GM23338 (cell line): Measurements from ENCODE around the gene KPNA4. TPM values are rescaled to one million over a fixed set of nuclear protein-coding genes. Genes with fewer than 3 reads are reported as not detected.

Experiments used
- ATAC-seq: fragments of 200-7000 bp; cut with Tn5 transposase; 3 replicates; pipeline ENCODE4 v1.9.1; 2020
- DNase-seq: peaks from one replicate; pipeline ENCODE4 v3.0.0-alpha.2; 2015; ENCODE audit warnings: low spot score
- H2AFZ ChIP-seq: fragments of 200-600 bp; sonication (generic); 2 replicates; pipeline ENCODE4 v1.8.0; 2016; ENCODE audit warnings: antibody characterized with exemption, mild to moderate bottlenecking, moderate library complexity
- H3F3A ChIP-seq: fragments of 200-600 bp; sonication (generic); replicated peaks from 2 replicates; pipeline ENCODE4 v1.8.0; 2017; ENCODE audit warnings: antibody characterized with exemption, mixed run types, low read depth
- H3K27ac ChIP-seq: fragments of 200-600 bp; sonication (generic); 2 replicates; pipeline ENCODE4 v1.6.1; 2016; ENCODE audit warnings: low read depth
- H3K27me3 ChIP-seq: fragments of 200-600 bp; sonication (generic); 2 replicates; pipeline ENCODE4 v1.8.0; 2016; ENCODE audit warnings: mild to moderate bottlenecking, mixed run types, moderate library complexity; ENCODE audit not compliant: insufficient read depth
- H3K36me3 ChIP-seq: fragments of 200-600 bp; sonication (generic); 2 replicates; pipeline ENCODE4 v1.8.0; 2016; ENCODE audit warnings: mild to moderate bottlenecking; ENCODE audit not compliant: insufficient read depth
- H3K4me1 ChIP-seq: fragments of 200-600 bp; sonication (generic); 2 replicates; pipeline ENCODE4 v1.8.0; 2016; ENCODE audit warnings: mild to moderate bottlenecking, moderate library complexity; ENCODE audit not compliant: insufficient read depth
- H3K4me2 ChIP-seq: fragments of 200-600 bp; sonication (generic); 2 replicates; pipeline ENCODE4 v1.7.1; 2017; ENCODE audit warnings: mixed run types
- H3K4me3 ChIP-seq: fragments of 200-600 bp; sonication (generic); 2 replicates; pipeline ENCODE4 v1.6.1; 2016; ENCODE audit warnings: mixed run types
- H3K79me2 ChIP-seq: fragments of 200-600 bp; sonication (generic); replicated peaks from 2 replicates; pipeline ENCODE4 v1.8.0; 2017; ENCODE audit warnings: mild to moderate bottlenecking; ENCODE audit not compliant: insufficient read depth
- H3K9me2 ChIP-seq: fragments of 200-600 bp; sonication (generic); 2 replicates; pipeline ENCODE4 v1.8.0; 2017; ENCODE audit not compliant: insufficient read depth
- H4K20me1 ChIP-seq: fragments of 200-600 bp; sonication (generic); replicated peaks from 2 replicates; pipeline ENCODE4 v1.8.0; 2017; ENCODE audit warnings: mild to moderate bottlenecking; ENCODE audit not compliant: insufficient read depth
- H3K27ac Mint-ChIP-seq: 2 replicates; pipeline ENCODE4 v1.8.0; 2020; ENCODE audit warnings: inconsistent platforms, mild to moderate bottlenecking, moderate library complexity, mixed read lengths
- H3K27me3 Mint-ChIP-seq: 3 replicates; pipeline ENCODE4 v1.8.0; 2022; ENCODE audit warnings: low read depth, mild to moderate bottlenecking, moderate library complexity, mixed read lengths, inconsistent platforms; ENCODE audit not compliant: insufficient read depth, poor library complexity
- H3K36me3 Mint-ChIP-seq: 3 replicates; pipeline ENCODE4 v1.8.0; 2021; ENCODE audit warnings: low read depth, mild to moderate bottlenecking, inconsistent platforms, moderate library complexity, mixed read lengths
- H3K4me1 Mint-ChIP-seq: 3 replicates; pipeline ENCODE4 v1.8.0; 2020; ENCODE audit warnings: mild to moderate bottlenecking, inconsistent platforms, mixed read lengths
- H3K4me3 Mint-ChIP-seq: 3 replicates; pipeline ENCODE4 v1.8.0; 2021; ENCODE audit warnings: moderate library complexity, mild to moderate bottlenecking, inconsistent platforms, mixed read lengths
- H3K9me3 Mint-ChIP-seq: 3 replicates; pipeline ENCODE4 v1.8.0; 2020; ENCODE audit warnings: moderate library complexity, mild to moderate bottlenecking, inconsistent platforms, mixed read lengths
- CREB1 ChIP-seq: fragments of 250-450 bp; sonication (Bioruptor Pico); IDR thresholded peaks from 2 replicates; pipeline ENCODE4 v1.5.0; 2020; ENCODE audit warnings: low read depth, mild to moderate bottlenecking, moderate library complexity
- EZH2 ChIP-seq: fragments of 200-600 bp; sonication (generic); IDR thresholded peaks from one replicate; pipeline ENCODE4 v1.8.0; 2017; ENCODE audit warnings: antibody characterized with exemption, mild to moderate bottlenecking, low read depth; ENCODE audit not compliant: unreplicated experiment
- EZH2phosphoT487 ChIP-seq: fragments of 200-600 bp; sonication (generic); IDR thresholded peaks from one replicate; pipeline ENCODE4 v1.8.1; 2018; ENCODE audit warnings: antibody characterized with exemption; ENCODE audit not compliant: unreplicated experiment
- JUNB ChIP-seq: IDR thresholded peaks from one replicate; pipeline ENCODE4 v1.6.1; 2016; ENCODE audit warnings: antibody characterized with exemption; ENCODE audit not compliant: unreplicated experiment
- NANOG ChIP-seq: IDR thresholded peaks from 2 replicates; pipeline ENCODE4 v1.6.1; 2016; ENCODE audit warnings: antibody characterized with exemption, borderline replicate concordance
- POLR2AphosphoS5 ChIP-seq: IDR thresholded peaks from 2 replicates; pipeline ENCODE4 v1.6.1; 2016; ENCODE audit warnings: antibody characterized with exemption, low read depth
- STAT1 ChIP-seq: IDR thresholded peaks from one replicate; pipeline ENCODE4 v1.6.1; 2016; ENCODE audit warnings: antibody characterized with exemption; ENCODE audit not compliant: unreplicated experiment
- ZNF114 ChIP-seq: fragments of 250-450 bp; sonication (Bioruptor Pico); IDR thresholded peaks from 2 replicates; pipeline ENCODE4 v1.5.0; 2020; ENCODE audit warnings: mild to moderate bottlenecking, moderate library complexity
- ZNF331 ChIP-seq: fragments of 250-450 bp; sonication (Bioruptor Pico); IDR thresholded peaks from 2 replicates; pipeline ENCODE4 v1.5.0; 2020; ENCODE audit warnings: low read depth, mild to moderate bottlenecking, moderate library complexity
- polyA plus RNA-seq: library from polyadenylated mRNA; unstranded; fragments of >200 nt; fragmentation: Nextera tagmentation; extraction: Ambion mirVana; gene quantifications from 2 replicates; pipeline ENCODE4 v1.2.1, GENCODE V29; 2016
- total RNA-seq: library from RNA; depleted of rRNA; stranded (reverse); fragments of >200 nt; shearing (Covaris generic); gene quantifications from 2 replicates; pipeline ENCODE4 v1.2.3, GENCODE V29; 2014
- TF ChIP-seq, protein P1 (sequence below): IDR thresholded peaks from one replicate; pipeline ENCODE4 v1.6.1; 2018; ENCODE audit warnings: antibody characterized with exemption; ENCODE audit not compliant: unreplicated experiment
- TF ChIP-seq, protein P2 (sequence below): fragments of 250-450 bp; sonication (Bioruptor Pico); IDR thresholded peaks from 2 replicates; pipeline ENCODE4 v1.5.0; 2020; ENCODE audit warnings: mild to moderate bottlenecking, moderate library complexity
- TF ChIP-seq, protein P3 (sequence below), 2 experiments: fragments of 200-600 bp in 1 of 2; sonication (generic) in 1 of 2; conservative IDR thresholded peaks; 2 replicates each; pipeline versions ENCODE4 v1.5.1 to v1.6.1; 2016 to 2017; ENCODE audit warnings: antibody characterized with exemption in 2 of 2, low read depth in 2 of 2, mild to moderate bottlenecking in 2 of 2, moderate library complexity in 1 of 2
- TF ChIP-seq, protein P4 (sequence below): IDR thresholded peaks from 2 replicates; pipeline ENCODE4 v1.6.1; 2016; ENCODE audit warnings: antibody characterized with exemption

Gene KPNA4
- total and polyA plus RNA-seq, 2 experiments from 2014 or later = 17.8 to 36.2 TPM

DNA sequence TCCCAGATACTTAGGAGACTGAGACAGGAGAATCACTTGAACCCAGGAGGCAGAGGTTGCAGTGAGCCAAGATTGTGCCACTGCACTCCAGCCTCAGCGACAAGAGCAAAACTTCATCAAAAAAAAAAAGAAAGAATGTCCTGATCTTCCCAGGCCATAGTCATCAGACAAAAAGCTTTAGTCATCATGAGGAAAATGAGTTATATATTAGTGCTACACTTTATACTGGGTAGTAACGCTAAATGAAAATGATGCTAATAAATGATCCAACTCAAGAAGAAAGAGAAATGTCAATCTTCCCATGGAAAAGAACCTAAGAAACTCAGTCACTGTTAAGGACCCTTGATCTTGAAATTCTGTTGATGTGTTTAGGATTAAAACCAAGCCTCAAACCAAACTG, 89.5 kb downstream of the KPNA4 start:
- Mint-ChIP-seq H3K9me3 (peaks cover 3% of the 10 kb centered on the region), H3K27me3 (peaks cover 5% of the 10 kb centered on the region), H3K4me3 (no peak overlapping the region), H3K4me1 (no peaks in the 10 kb centered on the region), H3K36me3 (peaks cover 8% of the 10 kb centered on the region; the same call in 2 of the 3 replicates), H3K27ac (no peak overlapping the region)
- Histone ChIP-seq H3K9me2 (0 out of 2 replicates have a peak, but pooled peaks cover 7% of the 10 kb centered on the region), H3K79me2 (no peaks in the 10 kb centered on the region), H3F3A (no peaks in the 10 kb centered on the region), H3K36me3 (no peaks in the 10 kb centered on the region; the same call in 1 of the 2 replicates), H3K4me2 (no peak overlapping the region), H4K20me1 (no peaks in the 10 kb centered on the region), H3K4me3 (no peak overlapping the region), H3K27me3 (no peaks in the 10 kb centered on the region), H3K4me1 (no peaks in the 10 kb centered on the region), H3K27ac (no peak overlapping the region), H2AFZ (no peak overlapping the region)
- TF ChIP-seq ZNF114 (no peak), POLR2AphosphoS5 (no peak), EZH2phosphoT487 (no peak), NANOG (no peak), JUNB (no peak), STAT1 (no peak), CREB1 (no peak), ZNF331 (CRISPR knock-in tag) (no peak), EZH2 (no peak)
- TF ChIP-seq, protein P1, sequence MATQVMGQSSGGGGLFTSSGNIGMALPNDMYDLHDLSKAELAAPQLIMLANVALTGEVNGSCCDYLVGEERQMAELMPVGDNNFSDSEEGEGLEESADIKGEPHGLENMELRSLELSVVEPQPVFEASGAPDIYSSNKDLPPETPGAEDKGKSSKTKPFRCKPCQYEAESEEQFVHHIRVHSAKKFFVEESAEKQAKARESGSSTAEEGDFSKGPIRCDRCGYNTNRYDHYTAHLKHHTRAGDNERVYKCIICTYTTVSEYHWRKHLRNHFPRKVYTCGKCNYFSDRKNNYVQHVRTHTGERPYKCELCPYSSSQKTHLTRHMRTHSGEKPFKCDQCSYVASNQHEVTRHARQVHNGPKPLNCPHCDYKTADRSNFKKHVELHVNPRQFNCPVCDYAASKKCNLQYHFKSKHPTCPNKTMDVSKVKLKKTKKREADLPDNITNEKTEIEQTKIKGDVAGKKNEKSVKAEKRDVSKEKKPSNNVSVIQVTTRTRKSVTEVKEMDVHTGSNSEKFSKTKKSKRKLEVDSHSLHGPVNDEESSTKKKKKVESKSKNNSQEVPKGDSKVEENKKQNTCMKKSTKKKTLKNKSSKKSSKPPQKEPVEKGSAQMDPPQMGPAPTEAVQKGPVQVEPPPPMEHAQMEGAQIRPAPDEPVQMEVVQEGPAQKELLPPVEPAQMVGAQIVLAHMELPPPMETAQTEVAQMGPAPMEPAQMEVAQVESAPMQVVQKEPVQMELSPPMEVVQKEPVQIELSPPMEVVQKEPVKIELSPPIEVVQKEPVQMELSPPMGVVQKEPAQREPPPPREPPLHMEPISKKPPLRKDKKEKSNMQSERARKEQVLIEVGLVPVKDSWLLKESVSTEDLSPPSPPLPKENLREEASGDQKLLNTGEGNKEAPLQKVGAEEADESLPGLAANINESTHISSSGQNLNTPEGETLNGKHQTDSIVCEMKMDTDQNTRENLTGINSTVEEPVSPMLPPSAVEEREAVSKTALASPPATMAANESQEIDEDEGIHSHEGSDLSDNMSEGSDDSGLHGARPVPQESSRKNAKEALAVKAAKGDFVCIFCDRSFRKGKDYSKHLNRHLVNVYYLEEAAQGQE = no peak
- TF ChIP-seq, protein P2, sequence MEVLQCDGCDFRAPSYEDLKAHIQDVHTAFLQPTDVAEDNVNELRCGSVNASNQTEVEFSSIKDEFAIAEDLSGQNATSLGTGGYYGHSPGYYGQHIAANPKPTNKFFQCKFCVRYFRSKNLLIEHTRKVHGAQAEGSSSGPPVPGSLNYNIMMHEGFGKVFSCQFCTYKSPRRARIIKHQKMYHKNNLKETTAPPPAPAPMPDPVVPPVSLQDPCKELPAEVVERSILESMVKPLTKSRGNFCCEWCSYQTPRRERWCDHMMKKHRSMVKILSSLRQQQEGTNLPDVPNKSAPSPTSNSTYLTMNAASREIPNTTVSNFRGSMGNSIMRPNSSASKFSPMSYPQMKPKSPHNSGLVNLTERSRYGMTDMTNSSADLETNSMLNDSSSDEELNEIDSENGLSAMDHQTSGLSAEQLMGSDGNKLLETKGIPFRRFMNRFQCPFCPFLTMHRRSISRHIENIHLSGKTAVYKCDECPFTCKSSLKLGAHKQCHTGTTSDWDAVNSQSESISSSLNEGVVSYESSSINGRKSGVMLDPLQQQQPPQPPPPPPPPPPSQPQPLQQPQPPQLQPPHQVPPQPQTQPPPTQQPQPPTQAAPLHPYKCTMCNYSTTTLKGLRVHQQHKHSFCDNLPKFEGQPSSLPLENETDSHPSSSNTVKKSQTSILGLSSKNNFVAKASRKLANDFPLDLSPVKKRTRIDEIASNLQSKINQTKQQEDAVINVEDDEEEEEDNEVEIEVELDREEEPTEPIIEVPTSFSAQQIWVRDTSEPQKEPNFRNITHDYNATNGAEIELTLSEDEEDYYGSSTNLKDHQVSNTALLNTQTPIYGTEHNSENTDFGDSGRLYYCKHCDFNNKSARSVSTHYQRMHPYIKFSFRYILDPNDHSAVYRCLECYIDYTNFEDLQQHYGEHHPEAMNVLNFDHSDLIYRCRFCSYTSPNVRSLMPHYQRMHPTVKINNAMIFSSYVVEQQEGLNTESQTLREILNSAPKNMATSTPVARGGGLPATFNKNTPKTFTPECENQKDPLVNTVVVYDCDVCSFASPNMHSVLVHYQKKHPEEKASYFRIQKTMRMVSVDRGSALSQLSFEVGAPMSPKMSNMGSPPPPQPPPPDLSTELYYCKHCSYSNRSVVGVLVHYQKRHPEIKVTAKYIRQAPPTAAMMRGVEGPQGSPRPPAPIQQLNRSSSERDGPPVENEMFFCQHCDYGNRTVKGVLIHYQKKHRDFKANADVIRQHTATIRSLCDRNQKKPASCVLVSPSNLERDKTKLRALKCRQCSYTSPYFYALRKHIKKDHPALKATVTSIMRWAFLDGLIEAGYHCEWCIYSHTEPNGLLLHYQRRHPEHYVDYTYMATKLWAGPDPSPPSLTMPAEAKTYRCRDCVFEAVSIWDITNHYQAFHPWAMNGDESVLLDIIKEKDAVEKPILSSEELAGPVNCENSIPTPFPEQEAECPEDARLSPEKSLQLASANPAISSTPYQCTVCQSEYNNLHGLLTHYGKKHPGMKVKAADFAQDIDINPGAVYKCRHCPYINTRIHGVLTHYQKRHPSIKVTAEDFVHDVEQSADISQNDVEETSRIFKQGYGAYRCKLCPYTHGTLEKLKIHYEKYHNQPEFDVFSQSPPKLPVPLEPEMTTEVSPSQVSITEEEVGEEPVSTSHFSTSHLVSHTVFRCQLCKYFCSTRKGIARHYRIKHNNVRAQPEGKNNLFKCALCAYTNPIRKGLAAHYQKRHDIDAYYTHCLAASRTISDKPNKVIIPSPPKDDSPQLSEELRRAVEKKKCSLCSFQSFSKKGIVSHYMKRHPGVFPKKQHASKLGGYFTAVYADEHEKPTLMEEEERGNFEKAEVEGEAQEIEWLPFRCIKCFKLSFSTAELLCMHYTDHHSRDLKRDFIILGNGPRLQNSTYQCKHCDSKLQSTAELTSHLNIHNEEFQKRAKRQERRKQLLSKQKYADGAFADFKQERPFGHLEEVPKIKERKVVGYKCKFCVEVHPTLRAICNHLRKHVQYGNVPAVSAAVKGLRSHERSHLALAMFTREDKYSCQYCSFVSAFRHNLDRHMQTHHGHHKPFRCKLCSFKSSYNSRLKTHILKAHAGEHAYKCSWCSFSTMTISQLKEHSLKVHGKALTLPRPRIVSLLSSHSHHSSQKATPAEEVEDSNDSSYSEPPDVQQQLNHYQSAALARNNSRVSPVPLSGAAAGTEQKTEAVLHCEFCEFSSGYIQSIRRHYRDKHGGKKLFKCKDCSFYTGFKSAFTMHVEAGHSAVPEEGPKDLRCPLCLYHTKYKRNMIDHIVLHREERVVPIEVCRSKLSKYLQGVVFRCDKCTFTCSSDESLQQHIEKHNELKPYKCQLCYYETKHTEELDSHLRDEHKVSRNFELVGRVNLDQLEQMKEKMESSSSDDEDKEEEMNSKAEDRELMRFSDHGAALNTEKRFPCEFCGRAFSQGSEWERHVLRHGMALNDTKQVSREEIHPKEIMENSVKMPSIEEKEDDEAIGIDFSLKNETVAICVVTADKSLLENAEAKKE (CRISPR knock-in tag) = no peak
- TF ChIP-seq, protein P3, sequence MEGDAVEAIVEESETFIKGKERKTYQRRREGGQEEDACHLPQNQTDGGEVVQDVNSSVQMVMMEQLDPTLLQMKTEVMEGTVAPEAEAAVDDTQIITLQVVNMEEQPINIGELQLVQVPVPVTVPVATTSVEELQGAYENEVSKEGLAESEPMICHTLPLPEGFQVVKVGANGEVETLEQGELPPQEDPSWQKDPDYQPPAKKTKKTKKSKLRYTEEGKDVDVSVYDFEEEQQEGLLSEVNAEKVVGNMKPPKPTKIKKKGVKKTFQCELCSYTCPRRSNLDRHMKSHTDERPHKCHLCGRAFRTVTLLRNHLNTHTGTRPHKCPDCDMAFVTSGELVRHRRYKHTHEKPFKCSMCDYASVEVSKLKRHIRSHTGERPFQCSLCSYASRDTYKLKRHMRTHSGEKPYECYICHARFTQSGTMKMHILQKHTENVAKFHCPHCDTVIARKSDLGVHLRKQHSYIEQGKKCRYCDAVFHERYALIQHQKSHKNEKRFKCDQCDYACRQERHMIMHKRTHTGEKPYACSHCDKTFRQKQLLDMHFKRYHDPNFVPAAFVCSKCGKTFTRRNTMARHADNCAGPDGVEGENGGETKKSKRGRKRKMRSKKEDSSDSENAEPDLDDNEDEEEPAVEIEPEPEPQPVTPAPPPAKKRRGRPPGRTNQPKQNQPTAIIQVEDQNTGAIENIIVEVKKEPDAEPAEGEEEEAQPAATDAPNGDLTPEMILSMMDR (conservative IDR thresholded peaks at IDR 0.05; ENCODE audit: low read depth in 2 of 2) = no peak
- TF ChIP-seq, protein P4, sequence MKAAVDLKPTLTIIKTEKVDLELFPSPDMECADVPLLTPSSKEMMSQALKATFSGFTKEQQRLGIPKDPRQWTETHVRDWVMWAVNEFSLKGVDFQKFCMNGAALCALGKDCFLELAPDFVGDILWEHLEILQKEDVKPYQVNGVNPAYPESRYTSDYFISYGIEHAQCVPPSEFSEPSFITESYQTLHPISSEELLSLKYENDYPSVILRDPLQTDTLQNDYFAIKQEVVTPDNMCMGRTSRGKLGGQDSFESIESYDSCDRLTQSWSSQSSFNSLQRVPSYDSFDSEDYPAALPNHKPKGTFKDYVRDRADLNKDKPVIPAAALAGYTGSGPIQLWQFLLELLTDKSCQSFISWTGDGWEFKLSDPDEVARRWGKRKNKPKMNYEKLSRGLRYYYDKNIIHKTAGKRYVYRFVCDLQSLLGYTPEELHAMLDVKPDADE = no peak
- DNase-seq (no peak), ATAC-seq (no peak)
